Smooth muscle cell (in vitro differentiated cells): ENCODE measurements around the gene THBS2. TPM values are rescaled to one million over a fixed set of nuclear protein-coding genes. Genes with fewer than 3 reads are reported as not detected.

ENCODE experiments used
- DNase-seq: peaks from one replicate; lab custom pipeline; 2025; ENCODE audit not compliant: unreplicated experiment; lab: John Stamatoyannopoulos, UW
- H2AFZ ChIP-seq: fragments of 200-600 bp; sonication (generic); 2 replicates; pipeline ENCODE4 v1.6.0; 2016; ENCODE audit warnings: antibody characterized with exemption, low read depth, mild to moderate bottlenecking
- H3F3A ChIP-seq: fragments of 200-600 bp; sonication (generic); 2 replicates; pipeline ENCODE4 v1.6.0; 2017; ENCODE audit warnings: antibody characterized with exemption, low read depth
- H3K27ac ChIP-seq: fragments of 200-600 bp; sonication (generic); 2 replicates; pipeline ENCODE4 v1.5.1; 2016; ENCODE audit warnings: low read depth, mild to moderate bottlenecking
- H3K27me3 ChIP-seq: fragments of 200-600 bp; sonication (generic); 2 replicates; pipeline ENCODE4 v1.6.1; 2016; ENCODE audit warnings: low read depth, mild to moderate bottlenecking
- H3K36me3 ChIP-seq: fragments of 200-600 bp; sonication (generic); 2 replicates; pipeline ENCODE4 v1.5.1; 2016; ENCODE audit warnings: low read depth
- H3K4me1 ChIP-seq: fragments of 200-600 bp; sonication (generic); 2 replicates; pipeline ENCODE4 v1.5.1; 2016; ENCODE audit warnings: low read depth
- H3K4me2 ChIP-seq: fragments of 200-600 bp; sonication (generic); 2 replicates; pipeline ENCODE4 v1.6.0; 2016; ENCODE audit warnings: mild to moderate bottlenecking
- H3K4me3 ChIP-seq: fragments of 200-600 bp; sonication (generic); 2 replicates; pipeline ENCODE4 v1.5.1; 2016; ENCODE audit warnings: mild to moderate bottlenecking
- H3K79me2 ChIP-seq: fragments of 200-600 bp; sonication (generic); 2 replicates; pipeline ENCODE4 v1.6.0; 2016; ENCODE audit warnings: low read depth, mild to moderate bottlenecking
- H3K9ac ChIP-seq: fragments of 200-600 bp; sonication (generic); 2 replicates; pipeline ENCODE4 v1.6.0; 2016; ENCODE audit warnings: low read depth
- H3K9me3 ChIP-seq: fragments of 200-600 bp; sonication (generic); replicated peaks from 2 replicates; pipeline ENCODE4 v1.5.1; 2016; ENCODE audit warnings: low read depth
- H4K20me1 ChIP-seq: fragments of 200-600 bp; sonication (generic); 2 replicates; pipeline ENCODE4 v1.6.0; 2016; ENCODE audit warnings: low read depth
- CTCF ChIP-seq: fragments of 200-600 bp; sonication (generic); IDR thresholded peaks from 2 replicates; pipeline ENCODE4 v1.5.1; 2017; ENCODE audit warnings: borderline replicate concordance, mild to moderate bottlenecking, antibody characterized with exemption; ENCODE audit not compliant: insufficient read depth, poor library complexity, severe bottlenecking
- WGBS: methylation state at CpG from one replicate; pipeline ENCODE4 v1.1.7; 2016; ENCODE audit warnings: low lambda C conversion rate; 5-methylcytosine and 5-hydroxymethylcytosine counted together
- polyA plus RNA-seq: library from polyadenylated mRNA; unstranded; fragments of >200 nt; fragmentation: Nextera tagmentation; extraction: Ambion mirVana; gene quantifications from 2 replicates; pipeline ENCODE4 v1.2.1, GENCODE V29; 2016
- total RNA-seq: library from RNA; depleted of rRNA; stranded (reverse); fragments of >200 nt; gene quantifications from 2 replicates; pipeline ENCODE4 v1.2.3, GENCODE V29; 2014

THBS2 gene
- total and polyA plus RNA-seq, 2 experiments from 2014 or later, result 10.1 to 13.9 TPM

- no peaks in the 10 kb centered on the region for H3K27me3 ChIP-seq
- H3K4me1 ChIP-seq, result no peaks in the 10 kb centered on the region
- H3K79me2 ChIP-seq, result no peaks in the 10 kb centered on the region
- H3K4me3 ChIP-seq, result no peak overlapping the region
- H3K9ac ChIP-seq, result no peak overlapping the region
- no peaks in the 10 kb centered on the region for H3K9me3 ChIP-seq
- no peak overlapping the region for H2AFZ ChIP-seq
- H3K4me2 ChIP-seq, result no peak overlapping the region
- no peak for TF ChIP-seq CTCF
- 94% methylated on average over 33 of the region's 33 CpGs for WGBS
- no peaks in the 10 kb centered on the region for H4K20me1 ChIP-seq
- H3F3A ChIP-seq, result no peaks in the 10 kb centered on the region
- DNase-seq, result no peak
- no peak overlapping the region for H3K27ac ChIP-seq
- H3K36me3 ChIP-seq, result no peaks in the 10 kb centered on the region
These were observed 22.5 kb downstream of the THBS2 start for GRCh38 chr6:169230946-169231789.

- Histone ChIP-seq H4K20me1 (no peaks in the 10 kb centered on the region), H3K4me2 (no peak overlapping the region), H3K9ac (no peak overlapping the region), H2AFZ (no peak overlapping the region), H3K9me3 (no peaks in the 10 kb centered on the region), H3K4me1 (no peaks in the 10 kb centered on the region), H3K79me2 (no peaks in the 10 kb centered on the region), H3K4me3 (no peak overlapping the region), H3K36me3 (no peaks in the 10 kb centered on the region), H3F3A (no peaks in the 10 kb centered on the region), H3K27me3 (no peaks in the 10 kb centered on the region), H3K27ac (no peak overlapping the region)
- TF ChIP-seq CTCF, result no peak
- WGBS, result 94% methylated on average over 9 of the region's 9 CpGs
- DNase-seq, result no peak
These were observed 23.4 kb downstream of the THBS2 start for GRCh38 chr6:169230322-169230665.

- H3K9ac ChIP-seq, result no peak overlapping the region
- H3K9me3 ChIP-seq, result no peaks in the 10 kb centered on the region
- no peaks in the 10 kb centered on the region for H3K36me3 ChIP-seq
- no peak overlapping the region for H2AFZ ChIP-seq
- DNase-seq, result no peak
- H3K4me1 ChIP-seq, result no peaks in the 10 kb centered on the region
- no peak for TF ChIP-seq CTCF
- H3F3A ChIP-seq, result no peaks in the 10 kb centered on the region
- H3K27ac ChIP-seq, result no peak overlapping the region
- H3K4me3 ChIP-seq, result no peak overlapping the region
- 75% methylated on average over 13 of the region's 13 CpGs for WGBS
- no peaks in the 10 kb centered on the region for H3K79me2 ChIP-seq
- no peak overlapping the region for H3K4me2 ChIP-seq
- no peaks in the 10 kb centered on the region for H4K20me1 ChIP-seq
- no peaks in the 10 kb centered on the region for H3K27me3 ChIP-seq
These were observed 23.9 kb downstream of the THBS2 start for GRCh38 chr6:169229615-169230321.
